KOPT-K1 (cell line): ENCODE measurements around the gene MTAP.

Experiments
- H3K27ac ChIP-seq: fragments of 200-600 bp; sonication (generic); 2 replicates; pipeline ENCODE4 v1.5.1; 2016; ENCODE audit warnings: antibody characterized with exemption, mild to moderate bottlenecking, low read depth, low read length; ENCODE audit not compliant: poor library complexity, severe bottlenecking
- H3K36me3 ChIP-seq: fragments of 200-600 bp; sonication (generic); 2 replicates; pipeline ENCODE4 v1.5.1; 2017; ENCODE audit warnings: antibody characterized with exemption, mild to moderate bottlenecking, low read length, moderate library complexity; ENCODE audit not compliant: insufficient read depth
- H3K9me3 ChIP-seq: fragments of 200-600 bp; sonication (generic); 2 replicates; pipeline ENCODE4 v1.5.1; 2017; ENCODE audit warnings: antibody characterized with exemption, low read length, mild to moderate bottlenecking; ENCODE audit not compliant: insufficient read depth, poor library complexity, severe bottlenecking

MTAP gene

GRCh38 chr9:21802418-21803000 lies at the start of gene MTAP:
Gene MTAP, plus strand, starts transcription at chr9:21802636. Its CDS starts 113 bp downstream, at chr9:21802749.
- H3K9me3 ChIP-seq: no peaks in the 10 kb centered on the region
- H3K27ac ChIP-seq: peak within 1 kb of the TSS; percentile 64
- H3K36me3 ChIP-seq: peaks cover 33% of the 10 kb centered on the region

- no peaks in the 10 kb centered on the region for H3K36me3 ChIP-seq
- no peak overlapping the region for H3K27ac ChIP-seq
- no peaks in the 10 kb centered on the region for H3K9me3 ChIP-seq
Observed at GRCh38 chr9:21753523-21753922, 48.9 kb upstream of the MTAP start.

DNA sequence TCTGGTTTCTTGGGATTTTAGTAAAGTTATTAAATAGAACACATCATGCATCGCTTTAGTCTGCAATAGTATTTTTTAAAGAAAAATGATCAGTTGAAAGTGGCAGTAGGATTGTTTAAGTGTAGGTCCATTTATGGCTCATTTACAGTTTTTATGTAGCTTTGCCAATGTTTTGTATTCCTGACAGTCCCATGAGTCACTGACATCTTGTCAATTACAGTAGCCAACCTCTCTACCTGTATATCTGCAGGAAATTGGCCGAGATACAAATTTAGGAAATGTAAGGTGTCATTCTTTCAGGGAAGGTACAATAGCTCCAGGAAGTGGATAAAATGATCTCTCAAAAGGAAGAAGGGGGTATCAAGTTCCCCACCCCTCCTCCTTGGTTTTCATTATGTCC lies 47.7 kb upstream of the MTAP start:
- no peak overlapping the region for H3K27ac ChIP-seq
- H3K9me3 ChIP-seq: no peaks in the 10 kb centered on the region
- no peaks in the 10 kb centered on the region for H3K36me3 ChIP-seq

DNA sequence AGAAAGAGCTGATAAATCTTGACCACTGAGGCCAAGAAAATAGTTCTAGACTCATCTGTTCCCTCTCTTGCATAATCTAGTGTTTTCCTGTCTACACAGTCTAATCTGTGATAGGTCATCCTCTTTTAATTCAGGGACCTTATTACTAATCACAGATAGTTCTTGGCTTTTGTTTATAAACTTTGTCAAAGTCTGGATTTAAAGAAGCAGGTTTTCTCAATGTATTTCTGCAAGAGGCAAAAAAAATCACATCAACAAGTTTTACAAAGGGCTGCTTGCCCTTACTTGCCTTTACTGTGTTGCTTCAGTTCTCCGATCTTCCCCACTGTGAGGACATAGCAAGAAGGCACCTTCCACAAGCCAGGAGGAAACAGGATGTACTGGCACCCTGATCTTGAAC lies 43.9 kb upstream of the MTAP start:
- Histone ChIP-seq H3K9me3 (no peaks in the 10 kb centered on the region), H3K36me3 (no peaks in the 10 kb centered on the region), H3K27ac (no peak overlapping the region)

GRCh38 chr9:21761309-21761901 lies 41.0 kb upstream of the MTAP start:
- Histone ChIP-seq H3K27ac (no peak overlapping the region), H3K36me3 (no peaks in the 10 kb centered on the region), H3K9me3 (no peaks in the 10 kb centered on the region)

DNA sequence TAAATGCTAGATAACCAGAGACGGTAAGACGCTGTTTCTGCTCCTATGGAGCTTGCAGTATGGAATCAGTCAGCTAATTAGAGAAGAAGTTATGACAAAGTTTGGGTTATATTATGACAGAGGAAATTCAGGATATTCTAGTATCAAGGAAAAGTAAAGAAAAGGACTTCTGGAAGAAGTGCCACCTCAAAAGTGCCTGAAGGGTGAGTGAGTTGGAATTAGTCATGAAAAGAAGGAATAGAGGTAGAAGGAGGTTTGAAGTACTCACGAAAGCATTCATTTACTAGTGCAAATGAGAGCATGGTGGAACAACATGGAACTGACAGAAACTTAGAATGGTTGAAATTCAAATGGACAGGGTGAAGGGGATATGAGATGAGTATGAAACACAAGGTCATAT lies 40.4 kb upstream of the MTAP start:
- H3K36me3 ChIP-seq: no peaks in the 10 kb centered on the region
- H3K9me3 ChIP-seq: no peaks in the 10 kb centered on the region
- no peak overlapping the region for H3K27ac ChIP-seq

DNA sequence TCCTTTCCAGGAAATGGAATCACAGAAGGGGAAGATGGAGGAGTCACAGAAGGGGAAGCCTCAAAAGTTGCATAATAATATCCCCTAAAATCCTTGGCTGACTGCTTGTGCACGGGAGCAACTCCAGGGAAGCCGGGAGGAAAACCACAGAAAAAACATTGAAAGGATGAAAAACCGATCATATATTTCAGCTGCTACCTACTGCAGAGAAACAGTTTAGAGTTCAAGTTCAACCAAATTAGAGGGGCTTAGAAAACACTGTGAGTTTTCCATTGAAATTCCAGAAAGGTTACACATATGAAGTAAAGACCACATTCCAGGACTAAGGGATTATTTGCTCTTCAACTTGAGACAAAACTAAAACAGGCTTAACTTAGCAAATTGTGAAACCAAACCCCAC lies 37.6 kb upstream of the MTAP start:
- no peaks in the 10 kb centered on the region for H3K9me3 ChIP-seq
- H3K27ac ChIP-seq: no peak overlapping the region
- H3K36me3 ChIP-seq: no peaks in the 10 kb centered on the region

- no peaks in the 10 kb centered on the region for H3K36me3 ChIP-seq
- H3K9me3 ChIP-seq: no peaks in the 10 kb centered on the region
- no peak overlapping the region for H3K27ac ChIP-seq
Observed at GRCh38 chr9:21766096-21766495, 36.3 kb upstream of the MTAP start.

DNA sequence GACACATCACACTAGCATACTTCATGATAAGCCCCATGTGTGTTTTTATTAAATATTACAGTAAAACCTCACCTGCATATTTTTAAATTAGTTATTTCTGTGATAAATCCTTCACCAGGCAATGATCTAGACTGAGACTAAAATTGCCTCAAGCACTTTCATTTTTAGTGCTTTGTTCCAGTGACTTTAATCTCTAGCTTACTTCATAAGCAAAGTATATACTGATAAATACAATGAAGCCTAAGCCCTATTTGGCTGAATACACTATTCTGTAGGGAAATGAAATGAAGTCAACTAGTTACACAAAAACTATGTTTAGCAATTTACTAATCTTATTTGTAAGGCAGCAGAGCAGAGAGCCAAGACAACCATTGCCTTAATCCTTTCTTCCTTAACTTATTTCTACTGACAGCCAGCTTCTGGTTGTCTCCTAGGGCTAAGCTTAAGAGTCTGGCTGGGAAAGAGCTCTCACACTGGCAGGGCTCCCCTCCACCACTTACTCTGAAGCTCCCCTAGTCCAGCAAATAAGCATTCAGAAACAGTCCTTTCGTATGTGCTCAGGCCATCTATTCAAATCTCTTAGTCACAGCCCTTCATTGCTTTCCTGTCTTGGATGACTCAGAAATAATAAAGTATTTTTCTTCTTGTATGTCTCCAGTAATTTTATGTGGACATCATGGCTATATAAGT lies 31.4 kb upstream of the MTAP start:
- no peak overlapping the region for H3K27ac ChIP-seq
- H3K9me3 ChIP-seq: no peaks in the 10 kb centered on the region
- H3K36me3 ChIP-seq: no peaks in the 10 kb centered on the region

GRCh38 chr9:21777701-21778100 lies 24.7 kb upstream of the MTAP start:
- Histone ChIP-seq H3K36me3 (no peaks in the 10 kb centered on the region), H3K27ac (no peak overlapping the region), H3K9me3 (no peaks in the 10 kb centered on the region)

GRCh38 chr9:21778304-21778703 lies 24.1 kb upstream of the MTAP start:
- no peak overlapping the region for H3K27ac ChIP-seq

GRCh38 chr9:21779397-21779796 lies 23.0 kb upstream of the MTAP start:
- H3K36me3 ChIP-seq: no peaks in the 10 kb centered on the region
- no peak overlapping the region for H3K27ac ChIP-seq
- H3K9me3 ChIP-seq: no peaks in the 10 kb centered on the region

More at GRCh38 chr9:21778304-21778703, 24.1 kb upstream of the MTAP start:
- Histone ChIP-seq H3K36me3 (no peaks in the 10 kb centered on the region), H3K9me3 (no peaks in the 10 kb centered on the region)

- no peak overlapping the region for H3K27ac ChIP-seq
- H3K9me3 ChIP-seq: no peaks in the 10 kb centered on the region
- no peaks in the 10 kb centered on the region for H3K36me3 ChIP-seq
Observed at GRCh38 chr9:21781656-21782055, 20.8 kb upstream of the MTAP start.

DNA sequence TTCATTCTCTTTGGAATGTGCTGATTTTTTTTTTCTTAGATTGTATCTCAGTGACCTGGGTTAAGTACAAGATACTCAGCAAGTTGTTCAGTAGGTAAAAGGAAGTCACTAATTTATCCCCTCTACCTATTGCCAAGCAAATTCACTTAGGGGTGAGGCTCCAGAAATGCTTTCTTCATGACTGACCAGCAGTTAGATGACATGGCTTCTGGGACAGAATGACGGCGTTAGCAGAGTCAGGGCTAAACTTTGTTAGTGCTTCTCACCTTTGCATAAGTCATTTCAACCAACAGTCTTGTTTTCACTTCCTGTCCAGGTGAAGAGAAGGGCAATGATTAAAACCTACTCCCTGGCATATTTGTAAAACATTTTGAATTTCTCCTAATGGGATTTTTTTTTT lies 20.2 kb upstream of the MTAP start:
- Histone ChIP-seq H3K27ac (no peak overlapping the region), H3K9me3 (no peaks in the 10 kb centered on the region), H3K36me3 (no peaks in the 10 kb centered on the region)

- Histone ChIP-seq H3K27ac (no peak overlapping the region), H3K36me3 (no peaks in the 10 kb centered on the region), H3K9me3 (no peaks in the 10 kb centered on the region)
Observed at GRCh38 chr9:21788752-21789151, 13.7 kb upstream of the MTAP start.

DNA sequence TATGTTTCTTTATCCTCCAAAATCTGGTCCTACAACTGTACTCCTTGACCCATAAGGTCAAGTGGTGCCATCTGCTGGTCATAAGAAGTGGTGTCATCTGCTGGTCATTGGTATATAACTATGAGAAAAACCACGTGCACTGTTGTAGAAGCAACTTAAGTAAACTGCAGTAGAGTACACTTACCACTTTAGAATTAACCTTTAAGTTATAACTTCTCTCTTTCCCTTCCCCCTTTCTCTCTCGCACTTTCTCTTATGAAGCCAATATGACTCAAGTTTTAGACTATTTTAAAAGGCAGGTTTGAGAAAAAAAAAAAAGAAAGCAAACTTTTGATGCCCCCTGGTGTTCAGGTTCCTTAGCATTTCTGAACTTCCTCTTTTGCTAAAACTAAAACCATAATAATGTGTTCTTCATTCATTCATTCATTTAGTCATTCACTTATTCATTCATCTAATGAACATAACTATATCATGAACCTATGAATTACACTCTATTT lies 12.8 kb upstream of the MTAP start:
- Histone ChIP-seq H3K27ac (no peak overlapping the region), H3K9me3 (no peaks in the 10 kb centered on the region)

More for the DNA sequence above, 12.8 kb upstream of the MTAP start:
- H3K36me3 ChIP-seq: no peaks in the 10 kb centered on the region
